IMR-90 (cell line): ENCODE data around the gene CCDC167. TPM values are rescaled to one million over a fixed set of nuclear protein-coding genes. Genes with fewer than 3 reads are reported as not detected.

Experiments
- ATAC-seq: fragments of 200-7000 bp; cut with Tn5 transposase; 2 replicates; pipeline ENCODE4 v1.9.1; 2020; ENCODE audit warnings: low read depth, mild to moderate bottlenecking, moderate library complexity
- BruUV-seq: library from RNA; stranded (reverse); fragments of 400-500 nt; replicated peaks from 2 replicates; lab custom pipeline; 2021; lab: Mats Ljungman, UMichigan
- CTCF ChIA-PET: fragments of 300-600 bp; formaldehyde crosslinking; extraction: SDS; loops from one replicate; lab custom pipeline; 2021; ENCODE audit warnings: antibody characterized with exemption; lab: Yijun Ruan, JAX
- POLR2A ChIA-PET: fragments of 300-600 bp; sonication (Branson Sonifier 250); formaldehyde crosslinking; loops from one replicate; lab custom pipeline; 2022; ENCODE audit warnings: antibody characterized with exemption; ENCODE audit not compliant: unreplicated experiment; lab: Charles Lee
- DNase-seq: peaks from one replicate; pipeline ENCODE4 v3.0.0; 2013
- H2AFZ ChIP-seq: replicated peaks from 2 replicates; pipeline ENCODE3; 2013; ENCODE audit warnings: low read length, mild to moderate bottlenecking; ENCODE audit not compliant: poor library complexity
- H2AK5ac ChIP-seq: 2 replicates; pipeline ENCODE4 v1.6.1; 2013; ENCODE audit warnings: low read depth, low read length, inconsistent platforms
- H2AK9ac ChIP-seq: replicated peaks from 2 replicates; pipeline ENCODE3; 2013; ENCODE audit warnings: mild to moderate bottlenecking, low read depth, low read length, moderate library complexity; ENCODE audit not compliant: poor library complexity
- H2BK120ac ChIP-seq: 2 replicates; pipeline ENCODE4 v1.6.1; 2013; ENCODE audit warnings: low read depth, low read length, inconsistent platforms
- H2BK15ac ChIP-seq: 3 replicates; pipeline ENCODE4 v1.6.1; 2013; ENCODE audit warnings: low read depth, low read length, inconsistent platforms
- H2BK20ac ChIP-seq: 2 replicates; pipeline ENCODE4 v1.6.1; 2013; ENCODE audit warnings: low read depth, mild to moderate bottlenecking, inconsistent platforms, low read length, moderate library complexity
- H2BK5ac ChIP-seq: 2 replicates; pipeline ENCODE4 v1.6.1; 2013; ENCODE audit warnings: mild to moderate bottlenecking, low read depth, low read length, inconsistent platforms; ENCODE audit not compliant: poor library complexity, severe bottlenecking
- H3K14ac ChIP-seq: replicated peaks from 2 replicates; pipeline ENCODE4 v1.6.1; 2013; ENCODE audit warnings: low read depth, low read length, inconsistent platforms
- H3K18ac ChIP-seq: 2 replicates; pipeline ENCODE4 v1.6.1; 2013; ENCODE audit warnings: low read depth, low read length, control low read depth
- H3K23ac ChIP-seq: 2 replicates; pipeline ENCODE4 v1.6.1; 2013; ENCODE audit warnings: low read depth, low read length, inconsistent platforms
- H3K27ac ChIP-seq: 2 replicates; pipeline ENCODE4 v1.5.1; 2013; ENCODE audit warnings: mild to moderate bottlenecking, control low read depth, low read length; ENCODE audit not compliant: insufficient read depth
- H3K27me3 ChIP-seq: 2 replicates; pipeline ENCODE4 v1.6.1; 2013; ENCODE audit warnings: low read length; ENCODE audit not compliant: control insufficient read depth, insufficient read depth
- H3K36me3 ChIP-seq: 2 replicates; pipeline ENCODE4 v1.6.1; 2013; ENCODE audit warnings: low read length, mixed read lengths; ENCODE audit not compliant: control insufficient read depth, insufficient read depth
- H3K4ac ChIP-seq: 2 replicates; pipeline ENCODE4 v1.6.1; 2013; ENCODE audit warnings: low read depth, low read length, inconsistent platforms
- H3K4me1 ChIP-seq: 2 replicates; pipeline ENCODE4 v1.6.1; 2013; ENCODE audit warnings: low read length, mixed read lengths; ENCODE audit not compliant: control insufficient read depth, insufficient read depth
- H3K4me2 ChIP-seq: 2 replicates; pipeline ENCODE4 v1.6.1; 2013; ENCODE audit warnings: low read depth, mild to moderate bottlenecking, control low read depth, low read length, moderate library complexity
- H3K4me3 ChIP-seq: 2 replicates; pipeline ENCODE4 v1.5.1; 2013; ENCODE audit warnings: low read depth, mild to moderate bottlenecking, control low read depth, low read length, moderate library complexity; ENCODE audit not compliant: insufficient read depth
- H3K56ac ChIP-seq: 2 replicates; pipeline ENCODE4 v1.6.1; 2013; ENCODE audit warnings: low read length, inconsistent platforms; ENCODE audit not compliant: insufficient read depth; ENCODE audit errors: extremely low read depth
- H3K79me1 ChIP-seq, 2 experiments: 2 replicates each; pipeline ENCODE4 v1.6.1; 2013; ENCODE audit warnings: low read length in 2 of 2, inconsistent platforms in 1 of 2, low read depth in 1 of 2
- H3K9ac ChIP-seq: 2 replicates; pipeline ENCODE4 v1.6.1; 2013; ENCODE audit warnings: low read depth, low read length, control low read depth
- H3K9me1 ChIP-seq: 2 replicates; pipeline ENCODE4 v1.6.1; 2013; ENCODE audit warnings: low read length, inconsistent platforms; ENCODE audit not compliant: insufficient read depth
- H3K9me3 ChIP-seq: 2 replicates; pipeline ENCODE4 v1.6.1; 2013; ENCODE audit warnings: low read length; ENCODE audit not compliant: control insufficient read depth, insufficient read depth
- H4K20me1 ChIP-seq: 2 replicates; pipeline ENCODE4 v1.6.1; 2013; ENCODE audit warnings: low read length, inconsistent platforms; ENCODE audit not compliant: insufficient read depth
- H4K5ac ChIP-seq: 2 replicates; pipeline ENCODE4 v1.6.1; 2013; ENCODE audit warnings: mild to moderate bottlenecking, low read depth, low read length, control low read depth
- H4K8ac ChIP-seq, 2 experiments: 2 replicates each; pipeline ENCODE4 v1.6.1; 2013; ENCODE audit warnings: low read depth in 2 of 2, low read length in 2 of 2, control low read depth in 1 of 2, inconsistent platforms in 1 of 2
- H4K91ac ChIP-seq: 2 replicates; pipeline ENCODE4 v1.6.1; 2013; ENCODE audit warnings: low read depth, low read length, inconsistent platforms; ENCODE audit not compliant: insufficient read depth
- BHLHE40 ChIP-seq: fragments of 150-350 bp; IDR thresholded peaks from 2 replicates; pipeline ENCODE4 v1.6.1; 2016; ENCODE audit warnings: mild to moderate bottlenecking, low read depth, low read length
- CEBPB ChIP-seq: IDR thresholded peaks from 2 replicates; pipeline ENCODE4 v1.6.1; 2012; ENCODE audit warnings: low read depth, low read length, improper control_type of control experiment
- CHD1 ChIP-seq: IDR thresholded peaks from 2 replicates; pipeline ENCODE4 v1.6.1; 2012; ENCODE audit warnings: low read depth, low read length, improper control_type of control experiment
- CTCF ChIP-seq: conservative IDR thresholded peaks from 2 replicates; pipeline ENCODE4 v1.5.1; 2012; ENCODE audit warnings: mild to moderate bottlenecking, low read depth, low read length, improper control_type of control experiment
- ELK1 ChIP-seq: fragments of 150-350 bp; IDR thresholded peaks from 2 replicates; pipeline ENCODE4 v1.6.1; 2016; ENCODE audit warnings: low read depth, mild to moderate bottlenecking, low read length, moderate library complexity, borderline replicate concordance
- MAFK ChIP-seq: IDR thresholded peaks from 2 replicates; pipeline ENCODE4 v1.6.1; 2012; ENCODE audit warnings: low read depth, low read length, improper control_type of control experiment
- MAZ ChIP-seq: IDR thresholded peaks from 2 replicates; pipeline ENCODE4 v1.6.1; 2012; ENCODE audit warnings: low read depth, mild to moderate bottlenecking, low read length, improper control_type of control experiment, moderate library complexity, borderline replicate concordance
- MXI1 ChIP-seq: IDR thresholded peaks from 2 replicates; pipeline ENCODE4 v1.6.1; 2012; ENCODE audit warnings: low read depth, mild to moderate bottlenecking, low read length, moderate library complexity, borderline replicate concordance
- NFE2L2 ChIP-seq: fragments of 150-350 bp; IDR thresholded peaks from 2 replicates; pipeline ENCODE4 v1.6.1; 2016; ENCODE audit warnings: low read depth, mild to moderate bottlenecking, low read length
- POLR2A ChIP-seq: IDR thresholded peaks from 2 replicates; pipeline ENCODE4 v1.6.1; 2012; ENCODE audit warnings: mild to moderate bottlenecking, low read depth, low read length
- RAD21 ChIP-seq: IDR thresholded peaks from 2 replicates; pipeline ENCODE4 v1.6.1; 2012; ENCODE audit warnings: low read length, improper control_type of control experiment
- RCOR1 ChIP-seq: IDR thresholded peaks from 2 replicates; pipeline ENCODE4 v1.6.1; 2012; ENCODE audit warnings: mild to moderate bottlenecking, low read length, improper control_type of control experiment; ENCODE audit not compliant: insufficient replicate concordance
- RFX5 ChIP-seq: IDR thresholded peaks from 2 replicates; pipeline ENCODE4 v1.8.0; 2012; ENCODE audit warnings: low read depth, mild to moderate bottlenecking, low read length, moderate library complexity
- SMC3 ChIP-seq: fragments of 150-350 bp; IDR thresholded peaks from 2 replicates; pipeline ENCODE4 v1.6.1; 2016; ENCODE audit warnings: low read depth, mild to moderate bottlenecking, antibody characterized with exemption, low read length, moderate library complexity
- USF2 ChIP-seq: fragments of 150-350 bp; IDR thresholded peaks from 2 replicates; pipeline ENCODE4 v1.6.1; 2017; ENCODE audit warnings: mild to moderate bottlenecking, antibody characterized with exemption, low read length, low read depth
- WGBS, 2 experiments: methylation state at CpG; one replicate each; pipeline versions ENCODE4 v1.1.5 to v1.1.7; 2013; ENCODE audit warnings: missing lambda C conversion rate in 2 of 2; ENCODE audit not compliant: insufficient read length in 1 of 2; ENCODE audit errors: extremely low coverage in 2 of 2; 5-methylcytosine and 5-hydroxymethylcytosine counted together
- dilution Hi-C: fragments of 300-500 bp; cut with HindIII; formaldehyde crosslinking; loops from one replicate; pipeline ENCODE4 v1.14.3; 2018; ENCODE audit warnings: low sequenced_read_pairs; ENCODE audit not compliant: unreplicated experiment
- in situ Hi-C: fragments of 300-500 bp; cut with MboI; formaldehyde crosslinking; loops from 3 replicates; pipeline ENCODE4 v1.14.3; 2019; ENCODE audit warnings: low sequenced_read_pairs, inconsistent platforms, mixed read lengths
- intact Hi-C: fragments of 100-400 bp; cut with micrococcal nuclease; formaldehyde crosslinking; loops from 2 replicates; pipeline ENCODE4 v1.10.0; 2022
- polyA plus RNA-seq, 3 experiments: library from polyadenylated mRNA; depleted of rRNA; stranded (reverse); fragments of >200 nt; gene quantifications; 2 replicates each; pipeline ENCODE4 v1.2.3, GENCODE V29; 2012; ENCODE audit warnings: low replicate concordance in 1 of 3
- total RNA-seq: library from RNA; depleted of rRNA; stranded (reverse); fragments of >200 nt; gene quantifications from 2 replicates; pipeline ENCODE4 v1.2.3, GENCODE V29; 2012

The CCDC167 gene
- total and polyA plus RNA-seq, 2 of the 4 experiments (the other 2 are of a cell fraction), result 35.8 to 96.8 TPM

GRCh38 chr6:37525460-37526357, 26.0 kb upstream of the CCDC167 start:
- no peaks in the 10 kb centered on the region for H3K36me3 ChIP-seq
- dilution Hi-C loops (no loop called here), in situ Hi-C loops (no loop called here), intact Hi-C loops (no loop called here)
- no peak overlapping the region for H3K56ac ChIP-seq
- H3K4me3 ChIP-seq, result no peak overlapping the region
- ChIA-PET CTCF (no interaction called here), POLR2A (no interaction called here)
- ATAC-seq (peak; percentile 69), DNase-seq (peak; percentile 41)
- no peak overlapping the region for H3K9ac ChIP-seq
- no peak overlapping the region for H3K4me2 ChIP-seq
- BruUV-seq, result no TSS peak
- H2AK5ac ChIP-seq, result no peak overlapping the region
- H3K9me1 ChIP-seq, result peaks cover 9% of the 10 kb centered on the region
- no peak overlapping the region for H4K5ac ChIP-seq
- no peak overlapping the region for H3K14ac ChIP-seq
- H4K20me1 ChIP-seq, result peaks cover 16% of the 10 kb centered on the region
- no peaks in the 10 kb centered on the region for H3K79me1 ChIP-seq
- H3K4ac ChIP-seq, result no peak overlapping the region
- H2BK15ac ChIP-seq, result no peak overlapping the region
- H3K18ac ChIP-seq, result no peak overlapping the region
- H2BK5ac ChIP-seq, result no peak overlapping the region
- no peak overlapping the region for H2AFZ ChIP-seq
- H4K8ac ChIP-seq, result no peak overlapping the region
- no peak overlapping the region for H3K27ac ChIP-seq
- H3K23ac ChIP-seq, result no peak overlapping the region
- H2AK9ac ChIP-seq, result peak overlapping the region; percentile 1
- H3K27me3 ChIP-seq, result peaks cover 51% of the 10 kb centered on the region
- no peak overlapping the region for H4K91ac ChIP-seq
- H3K4me1 ChIP-seq, result peaks cover 5% of the 10 kb centered on the region
- no peaks in the 10 kb centered on the region for H3K9me3 ChIP-seq
- no peak overlapping the region for H2BK120ac ChIP-seq
- H2BK20ac ChIP-seq, result no peak overlapping the region
- WGBS, 2 experiments, result 58% methylated on average over 2 of the region's 12 CpGs; no CpG with 5 or more reads in 1 of the 2 experiments
- TF ChIP-seq SMC3, result no peak
- no peak for TF ChIP-seq CHD1
- TF ChIP-seq MXI1, result no peak
- TF ChIP-seq RFX5, result no peak
- TF ChIP-seq CEBPB, result no peak
- no peak for TF ChIP-seq ELK1
- no peak for TF ChIP-seq CTCF
- TF ChIP-seq RAD21, result no peak
- TF ChIP-seq POLR2A, result no peak
- TF ChIP-seq MAZ, result no peak
- no peak for TF ChIP-seq USF2
- no peak for TF ChIP-seq MAFK
- TF ChIP-seq BHLHE40, result no peak
- no peak for TF ChIP-seq RCOR1
- TF ChIP-seq NFE2L2, result no peak
